GM19463 (cell line): Measurements from ENCODE around the gene FBLL1.
"Not testable (repeated sequence)": the region's sequence is repeated elsewhere in the genome, so short reads cannot be mapped to it uniquely, and the experiment has no call there.

Experiments
- ATAC-seq: cut with Tn5 transposase; IDR thresholded peaks from one replicate; pipeline ENCODE4 v1.9.1; 2021; ENCODE audit warnings: mild to moderate bottlenecking, moderate library complexity; ENCODE audit not compliant: unreplicated experiment

Gene FBLL1

GRCh38 chr5:168528521-168529373 lies at the start of gene FBLL1:
TSS of gene FBLL1 (plus strand) at chr5:168529305. CDS start at chr5:168529505, 200 bp downstream.
- ATAC-seq: no peak

- ATAC-seq: no peak
Observed at GRCh38 chr5:168480601-168481000, 48.5 kb upstream of the FBLL1 start.

GRCh38 chr5:168481330-168481788 lies 47.7 kb upstream of the FBLL1 start:
- ATAC-seq: peak; percentile 93

GRCh38 chr5:168482361-168482760 lies 46.7 kb upstream of the FBLL1 start:
- ATAC-seq: no peak

GRCh38 chr5:168486136-168486879 lies 42.8 kb upstream of the FBLL1 start, which contains the start of gene RARS1:
TSS of gene RARS1 (plus strand) at chr5:168486471. CDS start at chr5:168486499, 28 bp downstream.
- ATAC-seq: peak; percentile 68

- no peak for ATAC-seq
Observed at GRCh38 chr5:168489059-168489458, 40.0 kb upstream of the FBLL1 start.

- ATAC-seq: no peak
Observed at GRCh38 chr5:168494057-168494555, 35.0 kb upstream of the FBLL1 start.

GRCh38 chr5:168502563-168503237 lies 26.4 kb upstream of the FBLL1 start:
- no peak for ATAC-seq

GRCh38 chr5:168513861-168514428 lies 15.2 kb upstream of the FBLL1 start:
- ATAC-seq: no peak

- ATAC-seq: no peak
Observed at GRCh38 chr5:168525856-168526255, 3.2 kb upstream of the FBLL1 start.

- no peak for ATAC-seq
Observed at GRCh38 chr5:168527756-168528295, 1.3 kb upstream of the FBLL1 start.

GRCh38 chr5:168529374-168530234 lies 499 bp downstream of the FBLL1 start:
- no peak for ATAC-seq

- no peak for ATAC-seq
Observed at GRCh38 chr5:168530621-168531150, 1.6 kb downstream of the FBLL1 start.

- ATAC-seq: no peak
Observed at GRCh38 chr5:168531191-168531590, 2.1 kb downstream of the FBLL1 start.

GRCh38 chr5:168531987-168532864 lies 3.1 kb downstream of the FBLL1 start:
- ATAC-seq: no peak

- not testable (repeated sequence) for ATAC-seq
Observed at GRCh38 chr5:168534351-168534750, 5.2 kb downstream of the FBLL1 start.

- no peak for ATAC-seq
Observed at GRCh38 chr5:168537176-168537575, 8.1 kb downstream of the FBLL1 start.

GRCh38 chr5:168549554-168549953 lies 20.4 kb downstream of the FBLL1 start:
- ATAC-seq: no peak
